Measurements from ENCODE around the gene CERS4.
A peak's percentile ranks its signal among the peaks of the same experiment; 100 is the strongest.
"Not testable (repeated sequence)": the region's sequence is repeated elsewhere in the genome, so short reads cannot be mapped to it uniquely, and the experiment has no call there.

The CERS4 gene

GRCh38 chr19:8210421-8211101 lies 1.4 kb downstream of the CERS4 start:
- peak; percentile 66 for DNase-seq

GRCh38 chr19:8212212-8212611 lies 3.0 kb downstream of the CERS4 start:
- DNase-seq, result no peak

- DNase-seq, result no peak
Observed at GRCh38 chr19:8212916-8213315, 3.7 kb downstream of the CERS4 start.

GRCh38 chr19:8213827-8214672 lies 4.9 kb downstream of the CERS4 start:
- no peak for DNase-seq

- no peak for DNase-seq
Observed at GRCh38 chr19:8214802-8215201, 5.6 kb downstream of the CERS4 start.

- DNase-seq, result no peak
Observed at GRCh38 chr19:8215783-8216182, 6.6 kb downstream of the CERS4 start.

- DNase-seq, result no peak
Observed at GRCh38 chr19:8216357-8216756, 7.2 kb downstream of the CERS4 start.

GRCh38 chr19:8218127-8218526 lies 9.0 kb downstream of the CERS4 start:
- DNase-seq, result not testable (repeated sequence)

GRCh38 chr19:8220481-8220880 lies 11.3 kb downstream of the CERS4 start:
- no peak for DNase-seq

GRCh38 chr19:8221161-8221560 lies 12.0 kb downstream of the CERS4 start:
- DNase-seq, result peak; percentile 57

GRCh38 chr19:8223442-8223841 lies 14.3 kb downstream of the CERS4 start:
- not testable (repeated sequence) for DNase-seq

GRCh38 chr19:8224394-8225145 lies 15.4 kb downstream of the CERS4 start:
- no peak for DNase-seq

- DNase-seq, result no peak
Observed at GRCh38 chr19:8231073-8231604, 22.0 kb downstream of the CERS4 start.

GRCh38 chr19:8233370-8233769 lies 24.2 kb downstream of the CERS4 start:
- peak; percentile 18 for DNase-seq

GRCh38 chr19:8237026-8237425 lies 27.9 kb downstream of the CERS4 start:
- DNase-seq, result no peak

GRCh38 chr19:8238251-8238650 lies 29.1 kb downstream of the CERS4 start:
- no peak for DNase-seq

- DNase-seq, result no peak
Observed at GRCh38 chr19:8239528-8240273, 30.5 kb downstream of the CERS4 start.

GRCh38 chr19:8240274-8241229 lies 31.4 kb downstream of the CERS4 start:
- DNase-seq, result peak; percentile 19

GRCh38 chr19:8241646-8242045 lies 32.5 kb downstream of the CERS4 start:
- DNase-seq, result no peak

- no peak for DNase-seq
Observed at GRCh38 chr19:8242211-8242821, 33.1 kb downstream of the CERS4 start.

- no peak for DNase-seq
Observed at GRCh38 chr19:8243146-8243545, 34.0 kb downstream of the CERS4 start.

Data from DMS79 treated with DMSO at 0.1 percent for 48 hours (cell line).